ENCODE measurements around the gene ADGRV1. TPM values are rescaled to one million over a fixed set of nuclear protein-coding genes. Genes with fewer than 3 reads are reported as not detected.
A peak's percentile ranks its signal among the peaks of the same experiment; 100 is the strongest.

Gene ADGRV1
- total RNA-seq, 1 donor from 2014 or later, result under 0.01 TPM

DNA sequence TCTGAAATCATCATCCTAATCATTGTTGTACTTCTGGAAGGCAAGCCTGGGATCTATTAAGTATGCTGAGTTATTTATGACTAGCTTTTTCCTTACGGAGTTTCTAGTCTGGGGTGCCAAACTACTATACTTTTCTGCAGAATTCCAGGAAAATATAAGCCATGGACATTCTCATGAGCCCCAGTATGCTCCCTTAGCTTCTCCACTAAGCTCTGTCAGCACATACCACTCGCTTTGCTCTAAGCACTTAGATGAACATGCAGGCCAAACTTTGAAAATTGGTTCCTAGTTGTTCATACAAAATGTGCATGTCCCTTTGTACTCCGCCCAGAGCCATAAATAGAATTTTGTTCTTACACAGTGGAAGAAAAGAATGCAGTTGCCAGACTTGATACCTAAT, 539.9 kb downstream of the ADGRV1 start:
- DNase-seq (ENCODE audit: low read depth in 2 of 2), result no peak

DNA sequence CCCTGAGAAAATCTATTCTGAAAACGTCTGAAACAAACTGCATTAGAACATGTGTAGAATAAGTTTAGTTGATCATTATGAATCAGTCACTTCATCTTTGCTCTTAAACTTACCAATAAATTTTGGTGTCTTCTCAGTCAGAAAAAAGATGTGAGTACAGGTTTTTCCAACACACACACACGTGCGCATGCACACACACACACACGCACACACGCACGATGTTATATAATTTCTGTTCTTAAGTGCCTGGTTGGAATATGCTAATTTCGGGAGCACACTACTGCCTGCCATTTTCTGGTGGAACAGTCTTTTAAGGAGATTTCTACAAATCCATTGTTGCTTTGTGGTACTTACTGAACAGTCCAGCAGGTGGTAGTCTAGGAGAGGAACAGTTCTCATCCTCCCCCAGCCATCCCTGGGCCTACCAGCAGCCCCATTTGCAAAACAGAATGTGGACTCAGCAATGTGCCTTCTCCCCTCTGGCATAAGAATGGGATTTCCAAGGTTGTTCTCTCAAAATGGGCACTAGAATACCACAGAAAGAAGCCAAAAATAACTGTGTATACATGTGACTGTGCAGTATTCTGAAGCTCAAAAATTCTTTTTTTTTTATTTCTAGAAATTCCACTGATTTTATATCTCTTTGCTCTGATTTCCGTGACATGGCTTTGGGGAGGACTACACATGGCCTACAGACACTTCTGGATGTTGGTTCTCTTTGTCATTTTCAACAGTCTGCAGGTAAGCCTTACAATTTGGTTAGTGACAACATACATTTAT, 543.2 kb downstream of the ADGRV1 start:
- DNase-seq (ENCODE audit: low read depth in 2 of 2), result peak; percentile 90 to 91

DNA sequence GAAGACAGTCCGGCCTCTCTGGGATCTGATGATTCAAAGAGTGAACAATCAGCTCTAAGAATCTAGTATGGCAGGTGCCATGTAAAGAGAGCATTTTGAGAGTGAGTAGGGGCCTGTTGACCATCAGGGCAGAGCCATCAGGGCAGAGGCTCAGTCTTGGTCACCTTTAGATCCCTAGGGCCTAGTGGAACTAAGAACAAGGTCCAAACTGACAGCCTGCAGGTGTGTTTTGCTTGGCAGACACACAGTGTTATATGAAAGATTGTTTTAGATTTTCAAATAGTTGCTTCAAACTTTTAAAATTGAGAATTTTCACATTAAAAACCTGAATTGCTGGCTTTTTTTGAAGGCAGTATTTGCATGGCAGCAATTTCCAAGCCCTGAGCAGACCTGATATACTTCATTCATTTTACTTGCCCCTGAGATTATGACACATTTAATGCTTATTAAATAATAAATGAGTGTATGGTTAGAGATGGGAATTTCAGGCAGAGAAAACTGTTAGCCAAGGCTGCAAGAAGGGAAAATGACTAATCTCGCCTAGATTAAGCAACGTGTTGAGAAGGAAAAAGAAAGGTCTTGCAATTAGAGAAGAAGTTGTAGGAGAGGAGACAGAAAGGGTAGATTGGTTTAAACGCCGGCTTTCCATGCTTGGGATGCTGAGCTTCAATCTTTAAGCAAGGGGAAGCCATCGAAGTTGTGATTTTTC, 544.9 kb downstream of the ADGRV1 start:
- peak; percentile 10 to 12 for DNase-seq (ENCODE audit: low read depth in 2 of 2)

DNA sequence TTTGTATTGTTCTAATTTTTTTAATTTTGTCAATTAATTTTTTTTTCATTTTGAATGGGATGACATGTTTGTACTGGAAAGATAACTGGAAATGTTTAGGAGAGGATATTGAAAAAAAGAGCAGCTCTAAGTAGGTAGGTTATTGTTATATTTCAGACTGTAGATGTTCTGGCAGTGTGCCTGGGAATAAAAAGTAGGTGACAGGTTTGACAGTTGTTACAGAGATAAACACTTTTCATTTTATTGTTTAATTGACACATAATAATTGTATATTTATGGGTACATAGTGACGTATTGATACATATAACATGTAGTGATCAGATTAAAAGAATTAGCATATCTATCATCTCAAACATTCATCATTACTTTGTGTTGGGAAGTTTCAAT, 545.5 kb downstream of the ADGRV1 start:
- DNase-seq (ENCODE audit: low read depth in 2 of 2), result peak in 1 of 2 donors; percentile 72

DNA sequence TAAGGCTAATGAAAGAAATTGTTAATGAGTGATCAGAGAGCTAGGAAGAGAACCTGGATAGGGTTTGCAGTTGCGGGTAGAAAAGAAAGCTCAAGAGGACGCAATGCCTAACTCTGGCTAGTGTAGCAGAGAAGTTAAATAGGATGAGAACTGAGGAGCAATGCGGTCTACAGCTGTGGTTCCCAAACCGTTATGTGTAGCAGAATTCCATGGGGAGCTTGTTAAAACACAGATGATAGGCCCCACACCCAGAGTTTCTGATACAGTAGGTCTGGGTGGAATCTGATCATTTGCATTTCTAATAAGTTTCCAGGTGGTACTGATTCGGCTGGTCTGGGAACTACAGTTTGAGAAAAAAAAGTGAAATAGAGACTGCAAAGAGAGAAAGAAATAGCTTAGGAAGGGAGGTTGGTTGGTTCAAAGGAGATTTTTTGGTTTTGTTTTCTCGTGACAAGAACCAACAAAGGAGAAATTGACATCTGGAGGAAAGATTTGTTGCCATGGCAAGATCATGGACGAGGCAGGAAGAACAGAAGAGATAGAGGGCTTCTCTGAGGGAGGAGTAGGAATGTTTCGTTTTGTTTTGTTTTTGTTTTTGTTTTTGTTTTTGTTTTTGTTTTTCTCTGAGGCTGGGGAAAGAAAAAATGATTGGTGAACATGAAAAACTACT, 548.4 kb downstream of the ADGRV1 start:
- no peak for DNase-seq (ENCODE audit: low read depth in 2 of 2)

DNA sequence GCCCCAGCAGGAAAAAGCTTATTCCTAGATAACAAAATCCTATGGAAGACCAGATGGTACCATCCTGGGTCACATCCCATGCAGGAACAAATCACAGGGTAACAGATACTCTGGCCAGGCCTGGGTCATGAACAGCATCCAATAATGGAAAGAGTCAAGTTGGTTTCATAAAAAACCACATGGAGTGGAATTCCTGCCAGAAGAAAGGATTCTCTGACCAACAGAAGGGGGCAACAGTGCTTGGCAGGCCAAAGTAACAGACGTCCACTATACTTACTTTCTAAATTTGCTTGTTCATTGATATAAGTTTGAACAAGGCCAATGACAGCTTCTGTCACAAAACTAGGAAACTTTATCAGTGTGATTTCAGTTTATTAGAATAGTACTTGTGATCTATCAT, 551.0 kb downstream of the ADGRV1 start:
- DNase-seq (ENCODE audit: low read depth in 2 of 2), result peak; percentile 9 to 64

DNA sequence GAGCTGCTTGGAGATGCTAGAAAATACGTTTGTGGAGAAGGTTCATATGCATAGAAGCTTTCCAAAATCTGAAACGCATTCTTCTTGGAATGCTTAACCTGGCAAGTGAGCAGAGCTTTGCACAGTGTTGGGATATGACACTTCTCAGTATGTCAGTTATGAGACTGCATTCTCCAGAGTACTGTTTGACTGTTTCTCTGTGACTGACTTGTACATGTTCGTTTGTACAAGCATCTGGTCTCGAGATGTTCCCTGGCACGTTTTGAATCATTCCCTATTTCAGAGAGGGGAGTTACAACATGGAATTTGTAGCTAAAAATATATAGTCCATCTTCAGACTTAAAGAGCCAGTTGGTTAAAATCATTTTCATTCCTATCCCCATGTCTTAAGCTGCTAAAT, 552.1 kb downstream of the ADGRV1 start:
- DNase-seq (ENCODE audit: low read depth in 2 of 2), result no peak

DNA sequence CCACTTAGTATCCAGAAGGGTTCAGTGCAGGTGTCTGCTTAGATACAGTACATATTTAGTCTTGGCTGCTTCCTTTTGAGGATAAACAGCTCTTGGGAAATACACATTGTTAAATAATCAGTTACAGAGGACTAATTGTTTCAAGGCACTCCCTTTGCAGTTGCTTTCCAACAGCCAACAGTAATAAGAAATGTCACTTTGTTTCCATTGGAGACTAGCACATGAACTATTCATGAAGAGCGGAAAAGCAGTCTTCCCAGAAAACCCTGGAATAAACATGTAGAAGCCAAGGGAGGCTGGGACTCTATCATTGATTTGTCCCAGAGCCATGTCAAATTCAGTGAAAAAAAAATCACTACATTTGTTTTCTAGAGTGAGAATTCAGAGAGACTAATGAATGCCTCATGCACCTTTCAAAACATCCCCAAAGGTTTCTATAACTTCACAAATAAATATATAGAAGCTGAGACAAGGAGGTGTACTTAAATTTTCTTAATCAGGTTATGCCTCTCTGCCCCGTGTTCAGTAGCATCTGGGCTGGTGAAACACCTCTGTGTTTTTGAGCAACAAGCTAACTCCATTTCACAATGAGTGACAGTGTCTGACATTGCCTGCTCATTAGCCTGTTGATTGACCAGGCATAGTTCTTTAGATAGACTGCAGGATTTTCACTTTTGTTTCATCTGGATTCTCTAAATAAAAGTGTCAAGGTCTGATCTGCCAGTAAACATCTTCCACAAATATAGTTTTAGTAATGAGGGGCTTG, 553.1 kb downstream of the ADGRV1 start:
- no peak for DNase-seq (ENCODE audit: low read depth in 2 of 2)

DNA sequence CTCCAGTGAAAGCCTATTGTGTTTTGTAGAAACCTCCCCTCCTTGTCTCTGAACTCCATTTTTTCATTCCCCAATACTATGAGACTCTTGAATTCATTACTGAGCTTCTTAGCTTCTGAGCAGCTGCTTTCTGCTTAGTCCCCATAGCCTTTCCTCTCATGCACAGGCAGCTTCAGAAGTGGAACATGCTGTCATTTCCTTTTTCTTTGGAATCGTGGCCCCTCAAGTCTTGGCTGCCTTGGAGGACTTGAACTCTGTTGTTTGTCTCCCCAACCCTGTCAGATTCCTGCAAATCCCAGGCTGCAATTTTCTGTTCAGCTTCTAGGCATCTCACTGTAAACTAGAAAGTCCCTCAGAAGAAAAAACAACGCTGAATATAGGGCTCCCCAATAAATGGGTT, 556.1 kb downstream of the ADGRV1 start:
- DNase-seq (ENCODE audit: low read depth in 2 of 2), result peak in 1 of 2 donors; percentile 66

DNA sequence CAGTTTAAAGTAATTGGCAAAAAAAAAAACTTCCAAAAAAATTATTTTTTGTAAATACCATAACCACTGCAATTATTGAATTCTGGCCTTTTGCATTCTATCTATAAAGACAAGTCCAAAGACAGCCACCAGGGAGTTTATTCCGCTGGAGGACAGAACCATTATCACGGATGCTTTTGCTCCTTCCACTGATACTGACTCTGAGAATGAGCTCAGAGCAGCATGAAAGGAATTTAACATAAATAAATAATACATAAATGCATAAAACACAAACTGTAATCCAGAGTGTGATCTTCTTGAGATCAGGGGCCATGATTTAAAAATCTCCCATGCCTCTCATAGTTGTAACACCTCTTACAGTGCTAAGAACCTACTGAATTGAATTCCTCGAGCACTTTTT, 559.8 kb downstream of the ADGRV1 start:
- DNase-seq (ENCODE audit: low read depth in 2 of 2), result no peak

DNA sequence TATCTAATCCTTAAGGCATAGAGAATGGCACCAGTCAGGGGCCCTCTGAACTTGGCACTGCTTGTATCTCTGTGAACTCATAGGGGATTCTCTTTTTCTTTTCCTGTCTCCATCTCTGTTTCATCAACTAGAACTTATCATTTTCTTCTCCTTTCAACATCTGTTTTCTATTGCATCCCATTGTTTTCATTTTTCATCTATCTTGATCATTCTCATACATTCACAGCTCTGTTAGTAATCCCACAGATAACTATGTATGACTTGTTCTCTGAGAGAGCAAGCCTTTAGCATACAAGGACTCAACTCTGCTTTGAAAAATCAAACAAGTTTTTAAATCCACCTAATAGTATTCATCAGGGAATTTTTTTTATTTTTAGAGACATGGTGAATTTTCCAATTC, 560.2 kb downstream of the ADGRV1 start:
- DNase-seq (ENCODE audit: low read depth in 2 of 2), result no peak

DNA sequence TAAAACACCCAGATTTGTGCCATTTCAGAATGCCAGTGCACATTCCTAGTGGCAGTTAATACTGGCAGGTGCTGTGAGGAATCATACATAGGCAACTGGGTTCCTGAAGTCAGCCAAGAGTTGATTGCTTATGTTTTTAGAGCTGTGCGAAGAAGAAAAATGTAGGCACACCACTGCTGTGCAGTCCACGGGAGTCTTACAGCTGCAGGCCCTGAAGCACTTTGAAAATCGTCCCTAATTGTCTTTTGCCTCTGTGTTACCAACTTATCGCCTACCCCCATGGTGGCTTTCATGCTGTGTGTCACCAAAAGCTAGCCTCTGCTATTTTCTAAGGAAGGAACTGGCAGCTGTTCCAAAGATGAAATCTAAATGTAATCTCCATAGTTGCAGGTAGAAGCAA, 560.6 kb downstream of the ADGRV1 start:
- DNase-seq (ENCODE audit: low read depth in 2 of 2), result no peak

DNA sequence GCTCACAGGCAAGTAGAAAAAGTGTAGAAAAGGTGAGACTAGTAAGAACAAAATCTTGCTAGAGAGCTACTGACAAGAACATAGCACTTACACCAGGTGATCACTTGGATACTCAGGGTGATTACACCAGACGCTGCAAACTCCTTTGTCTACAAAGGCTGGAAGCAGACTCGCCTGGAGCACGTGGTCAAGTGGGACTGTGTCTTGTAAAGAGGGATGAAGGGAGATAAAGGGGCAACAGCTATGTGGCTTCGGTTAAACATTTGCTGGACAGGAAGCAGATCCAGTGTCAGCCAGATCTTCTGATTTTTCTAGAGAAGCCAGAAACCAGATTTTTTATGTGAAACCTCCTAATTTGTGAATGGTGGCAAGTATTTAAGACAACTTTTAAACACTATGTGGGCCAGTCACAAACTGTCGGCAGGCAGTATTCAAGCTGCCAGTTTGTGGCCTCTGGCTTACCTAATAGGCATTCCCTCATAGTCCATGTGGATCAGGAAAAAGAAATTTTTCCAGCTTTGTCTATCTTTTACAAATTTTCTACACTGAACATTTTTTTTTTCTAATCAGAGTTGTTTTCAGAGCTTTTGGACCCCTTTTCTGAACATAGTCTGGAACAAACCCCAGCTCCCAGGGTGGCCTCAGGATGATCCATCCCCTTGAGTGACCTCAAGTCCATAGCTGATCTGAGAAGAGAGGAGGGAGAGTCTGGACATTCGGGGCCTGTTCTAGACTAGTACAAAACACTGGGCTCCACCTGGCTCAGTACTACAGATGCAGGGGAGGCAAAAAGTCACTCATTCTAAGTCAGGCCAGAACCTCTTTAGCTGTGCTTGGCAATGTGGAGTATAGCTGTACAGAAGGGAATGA, 561.6 kb downstream of the ADGRV1 start:
- no peak for DNase-seq (ENCODE audit: low read depth in 2 of 2)

DNA sequence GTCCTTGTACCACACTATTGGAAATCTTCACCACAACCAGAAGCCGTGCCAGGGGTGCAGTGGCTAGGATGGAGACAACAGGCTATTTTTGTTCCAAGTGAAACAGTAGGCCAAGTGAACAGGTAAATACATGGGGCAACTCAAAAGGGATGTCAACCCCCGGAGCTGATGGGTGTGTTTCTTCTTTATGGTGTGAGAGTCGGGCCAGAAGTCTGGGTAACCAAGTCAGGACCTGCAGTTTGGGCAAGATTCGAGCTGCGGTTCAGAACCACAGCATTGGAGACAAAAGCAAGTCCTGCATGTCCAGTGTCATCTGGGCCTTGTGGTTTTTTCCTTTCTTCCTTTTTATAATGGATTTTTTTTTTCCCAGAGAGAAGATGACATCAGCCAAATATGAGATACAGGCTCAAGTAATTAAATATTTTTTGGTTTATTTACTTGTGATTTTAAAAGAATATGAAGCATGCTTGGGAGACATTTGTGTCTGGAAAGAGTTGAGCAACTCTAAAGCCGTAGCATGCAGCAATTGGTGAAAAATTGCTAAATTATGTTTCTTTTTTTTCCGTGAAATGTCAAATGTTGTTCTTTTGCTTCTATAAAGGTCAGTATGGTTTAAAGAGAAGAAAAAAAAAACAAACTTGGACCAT, 562.9 kb downstream of the ADGRV1 start:
- DNase-seq (ENCODE audit: low read depth in 2 of 2), result no peak

DNA sequence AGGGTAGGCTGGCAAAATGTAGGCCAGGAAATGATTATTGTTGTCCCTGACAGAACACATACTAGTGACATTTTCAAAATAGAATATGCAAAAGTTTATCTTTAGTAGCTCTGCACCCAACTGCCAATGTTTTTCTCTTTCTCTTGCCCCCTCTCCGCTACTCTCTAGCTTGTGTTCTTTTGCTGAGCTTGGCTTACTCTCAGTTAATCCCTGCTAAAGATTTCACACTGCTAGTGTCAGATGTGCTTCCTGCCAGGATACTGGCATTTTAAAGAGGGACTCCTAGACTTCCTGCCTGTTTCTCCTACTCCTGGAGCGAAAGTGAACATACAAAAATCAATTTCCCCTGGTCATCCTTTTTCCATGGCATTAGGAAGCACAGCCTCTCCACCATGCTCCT, 564.1 kb downstream of the ADGRV1 start:
- peak in 1 of 2 donors; percentile 34 for DNase-seq (ENCODE audit: low read depth in 2 of 2)

DNA sequence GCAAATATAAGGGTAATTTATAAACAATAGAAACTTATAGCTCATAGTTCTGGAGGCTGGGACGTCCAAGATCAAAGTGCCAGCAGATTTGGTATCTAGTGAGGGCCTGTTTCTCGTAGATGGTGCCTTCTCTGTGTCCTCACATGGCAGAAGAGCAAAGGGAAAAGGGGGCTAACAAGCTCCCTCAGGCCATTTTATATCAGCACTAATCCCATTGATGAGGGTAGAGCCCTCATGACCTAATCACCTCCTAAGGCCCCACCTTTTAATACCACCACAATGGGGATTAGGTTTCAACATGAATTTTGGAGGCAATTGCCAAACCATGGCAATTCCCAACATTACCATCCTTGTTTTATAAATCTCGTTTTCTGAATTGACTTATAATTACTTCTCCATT, 564.7 kb downstream of the ADGRV1 start:
- no peak for DNase-seq (ENCODE audit: low read depth in 2 of 2)

DNA sequence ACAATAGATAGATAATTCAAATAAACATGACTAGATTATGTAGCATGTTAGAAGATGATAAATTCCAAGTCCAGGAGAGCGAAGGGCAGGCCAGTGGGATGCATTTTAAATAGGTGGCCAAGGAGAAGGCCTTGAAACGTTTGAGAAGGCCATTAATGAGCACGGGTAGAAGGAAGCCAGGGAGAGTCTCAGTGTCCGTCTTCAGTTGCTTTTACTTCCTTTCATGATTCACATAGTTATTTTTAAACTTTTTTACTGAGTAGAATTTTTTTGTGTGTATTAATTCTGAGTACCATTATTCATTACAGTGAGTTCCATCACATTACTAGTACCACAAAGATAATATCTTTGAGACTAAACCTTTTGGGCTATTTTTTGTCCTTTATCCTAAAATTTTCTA, 565.3 kb downstream of the ADGRV1 start:
- peak in 1 of 2 donors; percentile 65 for DNase-seq (ENCODE audit: low read depth in 2 of 2)

DNA sequence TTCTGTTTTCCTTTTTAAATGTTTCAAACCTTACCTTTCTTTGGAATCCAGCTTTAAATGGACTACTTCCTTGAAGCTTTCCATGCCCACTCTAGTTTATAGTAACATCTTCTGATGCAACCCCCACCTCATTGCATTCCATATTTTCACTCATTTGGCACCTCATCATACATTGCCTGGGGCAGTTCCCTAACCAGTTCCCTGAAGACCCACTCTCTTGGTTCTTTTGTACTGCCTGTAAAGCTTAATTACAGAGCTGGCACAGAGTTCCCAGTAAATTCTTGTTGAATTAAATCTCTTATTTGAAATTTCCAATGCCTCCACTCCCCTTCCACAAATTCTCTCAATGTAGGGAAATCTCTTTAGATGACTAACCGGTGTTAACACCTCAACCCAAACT, 567.3 kb downstream of the ADGRV1 start:
- DNase-seq (ENCODE audit: low read depth in 2 of 2), result no peak

DNA sequence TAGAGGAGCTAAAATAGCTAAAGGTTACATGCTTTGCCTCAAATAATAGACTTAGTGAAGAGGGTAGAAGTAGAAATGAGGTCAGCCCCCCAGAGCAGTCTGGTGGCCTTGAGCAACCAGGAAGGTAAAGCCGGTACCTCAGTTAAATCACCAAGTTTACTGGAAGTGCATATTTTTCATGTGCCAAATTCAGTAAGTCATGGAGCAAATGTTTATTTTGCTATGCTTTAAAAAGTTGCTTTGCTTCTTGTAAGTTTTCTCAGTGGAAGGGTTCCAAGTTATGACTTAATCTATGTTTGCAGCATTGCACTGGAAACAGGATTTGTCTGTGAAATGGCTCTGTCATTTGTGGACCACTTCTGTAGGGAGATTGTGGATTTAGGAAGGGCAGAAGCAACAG, 567.9 kb downstream of the ADGRV1 start:
- peak in 1 of 2 donors; percentile 80 for DNase-seq (ENCODE audit: low read depth in 2 of 2)

DNA sequence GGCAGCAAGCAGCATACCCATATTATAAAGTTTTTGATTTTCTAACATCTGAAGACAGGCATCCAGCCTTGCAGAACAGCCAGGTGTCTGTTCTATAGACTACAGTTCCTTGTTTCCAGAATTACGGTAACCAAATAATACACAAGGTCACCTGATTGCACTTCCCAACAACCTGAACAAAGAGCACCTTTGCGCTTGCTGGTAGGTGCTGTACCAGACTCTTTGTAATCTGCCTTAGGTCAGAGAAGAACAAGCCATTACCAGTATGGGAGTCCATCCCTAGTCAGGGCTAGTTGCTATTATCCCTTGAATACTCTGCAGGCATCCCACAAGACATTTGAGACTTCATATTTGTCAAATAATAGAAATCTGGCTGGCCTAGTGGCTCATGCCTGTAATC, 568.3 kb downstream of the ADGRV1 start:
- no peak for DNase-seq (ENCODE audit: low read depth in 2 of 2)
